Panc1 (cell line): Measurements from ENCODE around the gene RNF6.

ENCODE experiments used
- CTCF ChIP-seq: fragments of 450-650 bp; IDR thresholded peaks from 2 replicates; pipeline ENCODE4 v1.5.1; 2017; ENCODE audit warnings: mild to moderate bottlenecking
- POLR2AphosphoS5 ChIP-seq: IDR thresholded peaks from 2 replicates; pipeline ENCODE4 v1.6.1; 2012; ENCODE audit warnings: mild to moderate bottlenecking, low read depth, low read length, moderate library complexity
- REST ChIP-seq, 2 experiments: IDR thresholded peaks; 2 replicates each; pipeline ENCODE4 v1.6.1; 2011 to 2012; ENCODE audit warnings: low read depth in 2 of 2, control low read depth in 1 of 2, low read length in 1 of 2, mild to moderate bottlenecking in 1 of 2, moderate library complexity in 1 of 2; ENCODE audit not compliant: insufficient read depth in 1 of 2

- TF ChIP-seq CTCF = no peak
- TF ChIP-seq REST (IDR thresholded peaks at IDR 0.05; ENCODE audit: insufficient read depth in 1 of 2, low read depth in 2 of 2, low read length in 1 of 2) = no peak
- no peak for TF ChIP-seq POLR2AphosphoS5
Observed at GRCh38 chr13:26221399-26221720, 754 bp downstream of the RNF6 start.
